Measurements from ENCODE around the gene COMP.

Gene COMP

GRCh38 chr19:18796239-18796638 lies 5.1 kb upstream of the COMP start:
- FAIRE-seq (no peak), DNase-seq (ENCODE audit: insufficient read length, low spot score) (no peak)
- TF ChIP-seq POLR2A (IDR thresholded peaks at IDR 0.05; ENCODE audit: low read depth, low read length), result no peak

GRCh38 chr19:18795540-18795939 lies 4.4 kb upstream of the COMP start:
- DNase-seq (ENCODE audit: insufficient read length, low spot score) (no peak), FAIRE-seq (no peak)
- TF ChIP-seq POLR2A (IDR thresholded peaks at IDR 0.05; ENCODE audit: low read depth, low read length), result no peak

GRCh38 chr19:18794692-18795091 lies 3.6 kb upstream of the COMP start:
- no peak for TF ChIP-seq POLR2A (IDR thresholded peaks at IDR 0.05; ENCODE audit: low read depth, low read length)
- DNase-seq (ENCODE audit: insufficient read length, low spot score), result no peak
- no peak for FAIRE-seq

GRCh38 chr19:18794029-18794313 lies 2.9 kb upstream of the COMP start:
- no peak for TF ChIP-seq POLR2A (IDR thresholded peaks at IDR 0.05; ENCODE audit: low read depth, low read length)
- FAIRE-seq, result no peak
- DNase-seq (ENCODE audit: insufficient read length, low spot score), result no peak

- FAIRE-seq (no peak), DNase-seq (ENCODE audit: insufficient read length, low spot score) (no peak)
- no peak for TF ChIP-seq POLR2A (IDR thresholded peaks at IDR 0.05; ENCODE audit: low read depth, low read length)
These were observed 2.3 kb upstream of the COMP start for GRCh38 chr19:18793144-18794028.

GRCh38 chr19:18792661-18793060 lies 1.6 kb upstream of the COMP start:
- FAIRE-seq (no peak), DNase-seq (ENCODE audit: insufficient read length, low spot score) (no peak)
- TF ChIP-seq POLR2A (IDR thresholded peaks at IDR 0.05; ENCODE audit: low read depth, low read length), result no peak

- FAIRE-seq, result no peak
- TF ChIP-seq POLR2A (IDR thresholded peaks at IDR 0.05; ENCODE audit: low read depth, low read length), result no peak
- DNase-seq (ENCODE audit: insufficient read length, low spot score), result no peak
These were observed 192 bp upstream of the COMP start for GRCh38 chr19:18791315-18791678.

GRCh38 chr19:18789883-18790565 lies 1.1 kb downstream of the COMP start:
- no peak for TF ChIP-seq POLR2A (IDR thresholded peaks at IDR 0.05; ENCODE audit: low read depth, low read length)
- FAIRE-seq, result no peak
- DNase-seq (ENCODE audit: insufficient read length, low spot score), result no peak

- FAIRE-seq (no peak), DNase-seq (ENCODE audit: insufficient read length, low spot score) (no peak)
- no peak for TF ChIP-seq POLR2A (IDR thresholded peaks at IDR 0.05; ENCODE audit: low read depth, low read length)
These were observed 1.7 kb downstream of the COMP start for GRCh38 chr19:18789422-18789869.

GRCh38 chr19:18788529-18789421 lies 2.3 kb downstream of the COMP start:
- no peak for TF ChIP-seq POLR2A (IDR thresholded peaks at IDR 0.05; ENCODE audit: low read depth, low read length)
- FAIRE-seq (no peak), DNase-seq (ENCODE audit: insufficient read length, low spot score) (no peak)

- DNase-seq (ENCODE audit: insufficient read length, low spot score), result peak; percentile 81
- no peak for FAIRE-seq
These were observed 5.7 kb downstream of the COMP start for GRCh38 chr19:18785179-18786124.

GRCh38 chr19:18784786-18785120 lies 6.4 kb downstream of the COMP start:
- TF ChIP-seq POLR2A (IDR thresholded peaks at IDR 0.05; ENCODE audit: low read depth, low read length), result no peak
- DNase-seq (ENCODE audit: insufficient read length, low spot score) (no peak), FAIRE-seq (no peak)

More at GRCh38 chr19:18785179-18786124, 5.7 kb downstream of the COMP start:
- TF ChIP-seq POLR2A (IDR thresholded peaks at IDR 0.05; ENCODE audit: low read depth, low read length), result no peak

Measured in H54 (cell line).